Skeletal muscle satellite cell (primary cell): ENCODE data around the gene PTPRD.

ENCODE experiments used
- H3K27me3 ChIP-seq: 2 replicates; pipeline ENCODE4 v1.7.0; 2013; ENCODE audit warnings: low read length; ENCODE audit not compliant: control insufficient read depth, insufficient read depth
- H3K36me3 ChIP-seq: 2 replicates; pipeline ENCODE4 v1.7.0; 2013; ENCODE audit warnings: mild to moderate bottlenecking, control low read depth, low read length; ENCODE audit not compliant: insufficient read depth
- H3K4me1 ChIP-seq: 2 replicates; pipeline ENCODE4 v1.7.0; 2013; ENCODE audit warnings: low read length; ENCODE audit not compliant: control insufficient read depth, insufficient read depth
- H3K4me2 ChIP-seq: 2 replicates; pipeline ENCODE4 v1.7.0; 2013; ENCODE audit warnings: mild to moderate bottlenecking, low read length
- H3K4me3 ChIP-seq: 2 replicates; pipeline ENCODE4 v1.7.0; 2013; ENCODE audit warnings: low read length
- H3K9ac ChIP-seq: 2 replicates; pipeline ENCODE4 v1.7.0; 2013; ENCODE audit warnings: mild to moderate bottlenecking, low read depth, low read length, moderate library complexity
- H3K9me3 ChIP-seq: replicated peaks from 2 replicates; pipeline ENCODE4 v1.7.0; 2013; ENCODE audit warnings: mild to moderate bottlenecking, control low read depth, low read length

Gene PTPRD

DNA sequence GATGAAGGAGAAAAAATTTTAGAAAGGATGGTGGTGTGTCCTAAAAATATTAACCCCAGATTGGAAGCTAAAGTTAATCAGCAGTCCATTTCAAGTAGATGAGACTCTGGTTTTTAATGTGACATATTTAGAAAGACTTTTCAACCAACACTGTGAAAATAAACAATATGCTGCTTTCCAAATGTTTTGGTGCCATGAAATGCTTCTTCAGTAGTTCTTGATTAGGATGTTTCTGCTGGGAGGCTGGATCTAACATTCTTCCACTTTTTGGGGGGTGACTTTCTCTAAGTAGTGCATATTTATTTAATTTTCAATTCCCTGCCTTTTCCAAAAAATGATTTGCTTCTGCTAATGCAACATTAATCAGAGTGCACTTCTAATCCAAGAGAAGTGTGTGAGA, 2219.9 kb downstream of the PTPRD start:
- H3K4me3 ChIP-seq = no peak overlapping the region
- no peaks in the 10 kb centered on the region for H3K36me3 ChIP-seq
- H3K9ac ChIP-seq = no peak overlapping the region
- H3K4me2 ChIP-seq = no peak overlapping the region
- no peaks in the 10 kb centered on the region for H3K9me3 ChIP-seq
- no peaks in the 10 kb centered on the region for H3K4me1 ChIP-seq
- H3K27me3 ChIP-seq = no peaks in the 10 kb centered on the region

DNA sequence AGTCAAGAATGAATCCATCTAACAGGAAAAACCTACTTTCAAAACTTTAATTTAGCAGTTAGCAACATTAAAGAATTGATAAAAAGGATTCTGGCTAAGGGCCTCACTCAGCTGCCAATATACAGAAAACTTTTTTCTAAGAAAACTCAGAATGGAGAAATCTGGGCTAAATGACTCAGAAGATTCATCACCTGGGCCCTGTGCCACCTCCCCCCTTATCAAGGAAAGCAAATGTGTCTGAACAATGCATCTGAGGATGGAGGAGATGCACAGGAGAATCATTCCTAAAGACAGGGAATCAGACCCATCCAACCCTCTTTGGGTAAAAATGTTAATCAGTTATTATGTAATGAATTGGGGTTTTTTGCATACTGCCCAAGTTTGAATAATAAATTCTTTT, 2221.2 kb downstream of the PTPRD start:
- no peaks in the 10 kb centered on the region for H3K36me3 ChIP-seq
- no peak overlapping the region for H3K4me3 ChIP-seq
- no peaks in the 10 kb centered on the region for H3K9me3 ChIP-seq
- H3K9ac ChIP-seq = no peak overlapping the region
- no peak overlapping the region for H3K4me2 ChIP-seq
- no peaks in the 10 kb centered on the region for H3K4me1 ChIP-seq
- no peaks in the 10 kb centered on the region for H3K27me3 ChIP-seq

DNA sequence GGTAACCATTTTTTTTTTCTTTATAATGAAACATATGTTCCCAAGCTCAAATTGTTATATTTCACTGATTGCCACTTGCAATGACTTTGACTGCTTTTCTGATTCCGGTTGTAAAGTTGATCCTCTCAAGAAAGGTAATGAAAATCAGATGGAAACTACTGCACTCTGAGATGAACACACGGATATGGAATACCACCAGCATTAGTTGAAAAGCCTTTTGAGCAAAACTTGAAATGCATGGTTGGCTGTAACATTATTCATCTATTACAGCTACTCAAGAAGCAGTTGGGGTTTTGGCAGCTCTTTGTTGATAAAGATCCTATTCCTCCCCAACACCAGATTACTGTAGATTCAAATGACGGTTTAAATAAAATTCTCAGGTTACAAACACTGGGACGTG, 2221.7 kb downstream of the PTPRD start:
- no peaks in the 10 kb centered on the region for H3K4me1 ChIP-seq
- no peak overlapping the region for H3K9ac ChIP-seq
- H3K9me3 ChIP-seq = no peaks in the 10 kb centered on the region
- H3K36me3 ChIP-seq = no peaks in the 10 kb centered on the region
- no peak overlapping the region for H3K4me3 ChIP-seq
- no peak overlapping the region for H3K4me2 ChIP-seq
- no peaks in the 10 kb centered on the region for H3K27me3 ChIP-seq

DNA sequence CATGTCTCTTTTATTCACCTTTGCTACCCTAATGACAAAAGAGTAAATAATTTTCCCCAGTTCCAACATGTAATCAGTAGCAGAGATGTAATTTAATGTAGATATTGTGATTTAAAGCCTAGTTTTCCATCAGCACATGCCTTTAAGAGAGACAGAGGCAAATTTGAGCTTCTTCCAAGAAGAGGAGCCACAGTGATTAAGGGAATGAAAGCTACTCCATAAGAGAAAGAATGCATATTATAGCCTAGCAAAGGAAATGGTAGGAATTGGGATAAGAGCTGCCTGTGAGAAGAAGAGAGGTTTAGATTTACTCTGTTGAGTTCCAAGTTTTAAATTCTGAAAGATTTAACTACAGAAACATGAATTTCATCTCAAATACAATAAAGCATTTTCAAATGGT, 2222.2 kb downstream of the PTPRD start:
- Histone ChIP-seq H3K9ac (no peak overlapping the region), H3K36me3 (no peaks in the 10 kb centered on the region), H3K4me1 (no peaks in the 10 kb centered on the region), H3K4me2 (no peak overlapping the region), H3K4me3 (no peak overlapping the region), H3K27me3 (no peaks in the 10 kb centered on the region), H3K9me3 (no peaks in the 10 kb centered on the region)

DNA sequence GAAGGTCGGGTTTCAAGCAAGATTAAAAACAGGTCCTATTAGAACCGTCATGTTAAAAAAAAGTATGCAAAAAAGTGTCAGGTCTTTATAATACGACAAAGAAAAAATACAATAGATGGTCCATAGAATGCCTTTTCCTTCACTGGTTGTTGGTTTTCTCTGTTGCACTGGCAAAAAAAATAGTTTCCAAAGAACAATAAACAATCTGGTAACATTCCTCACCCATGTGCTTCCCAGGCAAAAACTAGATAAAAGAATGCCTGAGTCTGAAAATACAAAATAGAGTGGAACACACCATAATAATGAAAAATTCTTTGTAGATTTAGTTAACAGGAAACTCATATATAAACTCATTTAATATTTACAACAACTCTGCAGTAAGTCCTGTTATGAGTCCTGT, 2223.3 kb downstream of the PTPRD start:
- Histone ChIP-seq H3K4me2 (no peak overlapping the region), H3K27me3 (no peaks in the 10 kb centered on the region), H3K9ac (no peak overlapping the region), H3K9me3 (no peaks in the 10 kb centered on the region), H3K4me3 (no peak overlapping the region), H3K4me1 (no peaks in the 10 kb centered on the region), H3K36me3 (no peaks in the 10 kb centered on the region)

DNA sequence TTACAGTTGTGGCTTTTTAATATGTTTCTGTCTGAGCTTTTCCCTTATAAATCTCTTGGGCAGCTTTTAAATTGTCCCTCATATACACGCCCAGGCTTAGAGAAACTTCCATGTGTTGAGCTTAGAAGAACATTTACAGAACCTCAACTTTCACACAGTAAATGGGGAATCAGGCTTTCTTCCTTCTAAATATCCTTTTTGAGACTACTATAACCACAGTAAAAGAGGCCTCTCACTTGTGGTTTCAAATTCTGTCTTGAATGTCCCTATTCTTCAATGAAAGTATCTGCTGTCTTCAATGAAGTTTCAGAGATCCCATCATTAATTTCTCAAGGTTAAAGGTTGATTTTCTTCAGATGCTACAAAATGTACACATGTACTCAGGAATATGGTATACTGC, 2224.7 kb downstream of the PTPRD start:
- Histone ChIP-seq H3K9me3 (no peaks in the 10 kb centered on the region), H3K36me3 (no peaks in the 10 kb centered on the region), H3K27me3 (no peaks in the 10 kb centered on the region), H3K9ac (no peak overlapping the region), H3K4me1 (no peaks in the 10 kb centered on the region), H3K4me3 (no peak overlapping the region), H3K4me2 (no peak overlapping the region)

DNA sequence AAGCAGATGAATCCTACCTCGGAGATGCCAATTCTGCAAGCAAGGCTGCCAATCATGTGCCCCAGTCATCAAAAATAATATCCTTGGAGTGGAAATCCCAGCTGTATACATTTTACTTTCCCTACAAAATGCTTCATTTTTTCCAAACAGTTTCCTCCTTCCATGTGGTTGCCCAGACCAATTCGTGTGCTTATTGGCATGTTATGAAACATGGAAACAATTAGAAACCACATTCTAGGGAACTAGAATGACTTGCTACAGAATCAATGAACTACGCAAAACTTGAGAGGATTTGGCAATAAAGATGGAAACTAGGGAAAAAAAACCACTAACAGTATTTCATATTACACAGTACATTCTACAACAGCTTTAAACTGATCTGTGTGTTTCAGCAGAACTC, 2228.7 kb downstream of the PTPRD start:
- H3K4me2 ChIP-seq = no peak overlapping the region
- no peaks in the 10 kb centered on the region for H3K27me3 ChIP-seq
- H3K9me3 ChIP-seq = no peaks in the 10 kb centered on the region
- no peaks in the 10 kb centered on the region for H3K36me3 ChIP-seq
- H3K4me1 ChIP-seq = no peaks in the 10 kb centered on the region
- H3K4me3 ChIP-seq = no peak overlapping the region
- H3K9ac ChIP-seq = no peak overlapping the region

DNA sequence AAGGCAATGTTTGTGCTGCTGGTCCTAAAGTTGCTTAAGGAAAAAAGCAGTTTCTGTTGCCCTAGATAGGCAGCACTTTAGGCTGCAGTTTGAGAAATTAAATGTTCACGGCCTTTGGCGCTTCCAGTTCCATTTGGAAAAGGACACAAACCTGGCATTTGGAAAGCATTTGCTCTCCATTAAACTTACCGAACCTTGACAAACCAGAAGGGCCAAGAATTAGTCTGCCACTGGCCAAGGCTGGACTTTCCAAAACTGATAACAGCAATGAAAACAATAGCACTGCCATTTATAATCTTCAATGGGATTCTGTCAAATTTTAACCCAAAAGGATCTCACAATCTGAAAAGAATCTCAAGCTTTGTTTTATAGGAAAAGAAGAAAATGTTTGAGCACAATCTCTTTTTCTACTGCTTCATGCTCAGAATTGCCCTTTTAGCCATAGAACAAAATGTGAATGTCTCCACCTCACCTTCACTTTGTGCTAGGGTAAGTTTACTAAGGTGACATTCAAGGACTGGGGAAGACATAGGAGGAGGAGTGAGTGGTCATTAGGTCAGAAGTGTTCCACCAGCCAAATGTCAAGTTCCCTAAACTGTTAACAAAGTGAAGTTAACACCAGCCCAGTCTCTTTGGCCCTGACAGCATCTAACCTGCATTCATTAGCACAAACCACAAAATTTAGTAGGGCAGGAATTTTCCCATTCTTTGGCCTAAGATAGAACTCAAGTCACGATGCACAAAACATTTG, 2229.8 kb downstream of the PTPRD start:
- no peaks in the 10 kb centered on the region for H3K9me3 ChIP-seq
- no peak overlapping the region for H3K4me3 ChIP-seq
- H3K4me1 ChIP-seq = no peaks in the 10 kb centered on the region
- H3K4me2 ChIP-seq = no peak overlapping the region
- H3K36me3 ChIP-seq = no peaks in the 10 kb centered on the region
- no peaks in the 10 kb centered on the region for H3K27me3 ChIP-seq
- H3K9ac ChIP-seq = no peak overlapping the region

DNA sequence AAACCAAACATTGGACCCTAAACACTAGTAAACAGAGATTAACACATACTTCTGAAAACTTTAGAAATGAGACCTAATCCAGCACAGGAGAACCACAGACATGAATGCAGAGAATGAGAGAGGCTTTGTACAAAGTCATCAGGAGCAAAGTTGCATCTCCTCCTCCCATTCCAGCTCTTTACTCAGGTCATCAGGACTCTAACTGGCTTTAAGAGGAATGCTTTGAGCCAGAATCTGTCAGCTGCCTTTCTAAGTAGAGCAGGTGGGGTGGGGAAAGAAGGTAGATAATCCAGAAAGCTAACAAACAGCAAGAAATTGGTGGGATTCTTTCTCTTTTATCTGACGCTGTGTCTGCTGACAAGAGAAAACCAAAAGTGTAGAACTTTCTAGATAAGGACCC, 2230.5 kb downstream of the PTPRD start:
- Histone ChIP-seq H3K27me3 (no peaks in the 10 kb centered on the region), H3K4me1 (no peaks in the 10 kb centered on the region), H3K9ac (no peak overlapping the region), H3K36me3 (no peaks in the 10 kb centered on the region), H3K4me2 (no peak overlapping the region), H3K9me3 (no peaks in the 10 kb centered on the region), H3K4me3 (no peak overlapping the region)

DNA sequence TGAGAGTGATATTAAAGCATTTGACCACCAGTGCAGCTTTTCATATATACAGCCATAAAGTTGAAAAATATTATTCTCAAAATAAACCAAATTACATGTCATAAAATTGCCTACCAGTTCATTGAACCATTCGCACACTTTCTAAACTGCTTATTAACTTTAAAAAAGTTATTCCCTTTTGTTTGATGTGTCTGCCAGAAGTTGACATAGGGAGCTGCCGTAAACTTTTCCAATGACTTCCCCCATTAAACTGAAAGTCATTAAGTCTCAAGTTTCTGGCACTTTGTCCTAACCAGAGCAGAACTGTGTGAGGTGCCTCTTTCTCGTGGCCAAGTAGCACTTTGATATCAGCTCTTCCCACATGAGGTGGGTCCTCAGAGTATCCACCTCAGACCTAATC, 2231.2 kb downstream of the PTPRD start:
- no peaks in the 10 kb centered on the region for H3K27me3 ChIP-seq
- H3K36me3 ChIP-seq = no peaks in the 10 kb centered on the region
- no peaks in the 10 kb centered on the region for H3K4me1 ChIP-seq

DNA sequence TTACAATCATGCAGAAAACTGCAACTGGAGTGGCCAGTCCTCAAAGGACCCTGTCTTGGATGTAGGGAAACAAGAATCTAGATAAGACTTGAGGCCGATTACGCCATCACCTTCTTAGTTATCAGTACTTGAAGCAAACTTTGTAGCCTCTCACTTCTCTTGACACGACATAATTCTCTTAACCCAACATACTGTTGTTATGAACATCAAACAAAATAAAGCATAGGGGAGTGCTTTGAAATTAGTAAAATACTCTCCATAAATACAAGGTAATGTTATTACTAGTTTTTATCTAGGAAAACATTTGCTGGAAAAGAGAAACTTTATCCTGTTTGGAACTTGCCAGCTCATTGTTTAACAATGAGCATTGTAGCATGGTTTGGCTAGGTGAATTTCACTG, 2238.3 kb downstream of the PTPRD start:
- Histone ChIP-seq H3K4me1 (no peaks in the 10 kb centered on the region), H3K9ac (no peak overlapping the region), H3K4me2 (no peak overlapping the region), H3K36me3 (no peaks in the 10 kb centered on the region), H3K4me3 (no peak overlapping the region), H3K9me3 (no peaks in the 10 kb centered on the region), H3K27me3 (no peaks in the 10 kb centered on the region)

More for the DNA sequence above, 2231.2 kb downstream of the PTPRD start:
- Histone ChIP-seq H3K9ac (no peak overlapping the region), H3K9me3 (no peaks in the 10 kb centered on the region), H3K4me3 (no peak overlapping the region), H3K4me2 (no peak overlapping the region)

DNA sequence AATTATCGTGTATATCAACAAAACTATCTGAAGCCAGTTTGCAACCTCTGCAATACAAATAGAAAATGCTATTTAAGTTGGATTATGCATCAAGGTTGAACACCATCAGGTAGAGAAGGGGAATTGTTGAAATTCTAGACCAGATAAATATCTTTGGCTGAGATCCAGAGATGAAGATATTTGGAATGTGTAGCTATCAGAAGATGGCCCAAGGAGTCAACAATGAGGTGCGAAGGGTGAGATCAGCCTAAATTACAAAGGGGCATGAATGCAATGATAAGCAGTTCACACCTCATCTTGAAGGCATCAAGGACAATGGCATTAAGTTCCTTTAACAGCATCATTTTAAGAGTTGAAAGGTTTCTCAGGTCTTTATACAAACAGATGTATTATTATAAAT, 2241.1 kb downstream of the PTPRD start:
- Histone ChIP-seq H3K9ac (no peak overlapping the region), H3K36me3 (no peaks in the 10 kb centered on the region), H3K9me3 (no peaks in the 10 kb centered on the region), H3K27me3 (no peaks in the 10 kb centered on the region), H3K4me1 (peaks cover 6% of the 10 kb centered on the region), H3K4me3 (no peak overlapping the region), H3K4me2 (no peak overlapping the region)
